Measurements from ENCODE around the gene PARD3.
"Not testable (repeated sequence)": the region's sequence is repeated elsewhere in the genome, so short reads cannot be mapped to it uniquely, and the experiment has no call there.

The PARD3 gene

DNA sequence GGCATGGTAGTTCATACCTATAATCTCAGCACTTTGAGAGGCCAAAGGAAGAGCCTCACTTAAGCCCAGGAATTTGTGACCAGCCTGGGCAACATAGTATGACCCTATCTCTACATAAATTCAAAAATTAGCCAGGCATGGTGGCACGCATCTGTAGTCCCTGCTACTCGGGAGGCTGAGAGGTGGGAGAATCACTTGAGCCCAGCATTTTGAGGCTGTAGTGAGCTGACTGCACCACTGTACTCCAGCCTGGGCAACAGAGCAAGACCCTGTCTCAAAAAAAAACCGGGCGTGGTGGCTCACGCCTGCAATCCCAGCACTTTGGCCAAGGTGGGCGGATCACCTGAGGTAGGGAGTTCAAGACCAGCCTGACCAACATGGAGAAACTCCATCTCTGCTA lies 19.8 kb downstream of the PARD3 start:
- DNase-seq, result no peak

DNA sequence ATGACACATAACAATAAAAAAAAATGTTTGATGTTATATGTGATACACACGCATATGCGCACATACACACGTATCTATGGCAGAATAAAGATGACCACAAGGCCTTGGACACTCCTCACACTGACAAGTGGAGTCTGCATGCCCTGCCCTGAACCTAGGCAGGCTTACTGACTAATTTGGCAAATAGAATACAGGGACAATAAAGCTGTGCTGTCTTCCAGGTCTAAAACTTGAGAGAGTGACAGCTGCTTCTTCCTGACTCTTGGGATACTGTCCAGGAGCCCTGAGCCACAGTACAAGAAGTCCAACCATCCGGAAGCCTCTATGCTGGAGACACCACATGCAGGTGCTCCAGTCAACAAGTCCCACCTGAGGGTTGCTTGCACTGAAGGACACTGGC lies 20.3 kb downstream of the PARD3 start:
- DNase-seq, result no peak

DNA sequence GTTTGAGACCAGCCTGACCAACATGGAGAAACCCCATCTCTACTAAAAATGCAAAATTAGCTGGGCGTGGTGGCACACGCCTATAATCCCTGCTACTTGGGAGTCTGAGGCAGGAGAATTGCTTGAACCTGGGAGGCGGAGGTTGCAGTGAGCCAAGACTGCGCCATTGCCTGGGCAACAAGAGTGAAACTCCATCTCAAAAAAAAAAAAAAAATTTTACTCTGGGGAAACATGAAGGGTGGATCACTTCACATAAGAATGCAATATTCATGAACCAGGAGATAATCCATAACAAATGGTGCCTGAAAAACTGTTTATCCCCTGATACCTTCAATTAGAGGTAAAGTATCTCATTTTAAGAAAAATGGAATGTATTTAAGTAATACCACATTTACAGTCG lies 21.5 kb downstream of the PARD3 start:
- not testable (repeated sequence) for DNase-seq

DNA sequence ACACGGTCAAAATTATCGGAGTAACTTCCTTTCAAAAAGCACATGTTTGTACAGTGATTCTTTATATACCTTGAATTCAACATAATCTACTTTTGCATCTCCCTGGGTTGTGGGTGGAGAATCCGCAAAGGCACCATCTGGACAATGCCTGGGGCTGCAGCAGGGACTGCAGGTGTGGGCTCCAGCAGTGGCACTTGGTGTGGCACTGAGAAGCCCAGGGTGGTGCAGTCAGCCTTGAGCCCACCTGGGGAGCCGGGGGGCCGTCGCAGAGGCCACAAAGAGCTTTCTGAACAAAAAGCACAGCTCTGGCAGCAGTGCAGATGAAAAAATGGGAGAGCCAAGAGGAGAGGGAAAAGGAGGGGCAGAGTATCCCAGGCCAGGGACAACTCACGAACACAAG lies 22.2 kb downstream of the PARD3 start:
- no peak for DNase-seq

DNA sequence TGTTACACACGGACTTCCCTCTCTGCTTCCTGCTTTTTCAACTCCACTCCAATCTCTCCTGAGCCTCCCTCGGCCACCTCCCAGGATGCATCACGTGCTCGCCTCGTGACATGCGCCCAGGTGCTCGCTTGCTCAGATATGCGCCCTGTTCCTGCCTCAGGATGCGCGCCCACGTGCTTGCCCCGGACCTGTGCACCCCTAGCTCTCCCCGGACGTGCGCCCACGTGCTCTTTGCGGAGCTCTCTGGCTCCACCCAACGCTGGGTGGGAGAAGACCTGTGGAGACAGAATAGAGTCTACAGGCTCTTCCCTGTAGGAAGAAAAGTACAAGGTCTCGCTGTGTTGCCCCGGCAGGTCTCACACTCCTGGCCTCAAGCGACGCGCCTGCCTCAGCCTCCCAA lies 23.1 kb downstream of the PARD3 start:
- DNase-seq, result no peak

DNA sequence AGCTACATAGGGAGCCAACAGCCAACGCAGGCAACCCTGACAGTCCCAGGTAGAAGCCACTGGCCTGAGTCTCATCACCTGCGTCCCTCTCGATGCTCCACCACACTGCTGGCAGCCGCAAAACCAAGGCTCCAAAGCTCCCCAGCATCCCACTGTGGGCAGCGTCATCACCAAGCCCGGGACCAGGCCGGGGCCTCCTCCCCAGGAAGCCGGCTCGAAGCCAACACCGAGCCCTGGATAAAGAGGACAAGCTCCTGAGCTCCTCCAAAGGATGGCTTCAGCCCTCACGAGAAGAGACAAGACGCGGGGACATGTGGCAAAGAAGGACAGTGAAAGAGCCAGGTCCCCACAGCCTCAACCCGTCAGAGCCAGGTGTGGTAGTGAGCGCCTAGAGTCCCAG lies 23.9 kb downstream of the PARD3 start:
- no peak for DNase-seq

DNA sequence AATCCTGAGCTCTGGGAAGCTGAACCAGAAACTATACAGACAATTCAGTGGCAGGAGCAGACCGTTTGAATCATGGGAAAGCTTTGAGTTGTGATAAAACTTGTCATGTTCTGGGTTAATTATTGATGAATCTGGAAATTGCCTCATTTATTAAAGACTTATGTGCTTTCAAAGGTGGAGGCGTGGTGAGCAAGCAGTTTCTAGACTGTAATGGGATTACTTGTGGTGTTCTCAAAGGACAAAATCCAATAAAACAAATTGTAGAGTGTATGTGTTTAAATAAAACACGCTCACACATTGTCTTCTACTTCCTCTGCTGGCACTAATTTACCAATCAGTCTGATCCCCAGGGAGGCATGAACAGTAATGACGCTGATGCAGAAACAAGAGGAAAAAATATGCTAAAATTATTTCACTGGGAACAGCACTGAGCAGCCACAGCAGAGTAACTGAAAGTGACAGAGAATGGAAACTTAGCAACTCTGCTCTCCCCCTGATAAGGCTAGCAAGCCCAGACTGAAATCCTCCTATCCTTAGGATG lies 25.1 kb downstream of the PARD3 start:
- DNase-seq, result no peak

DNA sequence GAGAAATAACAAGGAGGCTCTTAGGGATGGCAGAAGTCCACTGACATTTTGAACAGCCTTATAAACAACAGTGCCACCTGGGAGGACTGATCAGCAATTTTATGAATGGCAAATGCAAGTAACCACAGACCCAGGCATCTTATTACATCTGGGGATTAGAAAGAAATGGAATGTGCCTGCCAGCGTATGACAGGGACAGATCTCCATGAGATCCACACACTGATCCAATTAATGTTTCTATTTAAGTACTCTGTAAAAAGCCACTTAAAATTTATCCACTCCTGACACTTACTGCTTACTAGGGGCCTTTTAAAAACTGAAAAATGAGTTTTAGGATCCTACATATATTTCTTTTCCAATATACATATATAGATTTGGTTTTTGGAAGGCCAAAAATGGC lies 28.6 kb downstream of the PARD3 start:
- DNase-seq, result no peak

DNA sequence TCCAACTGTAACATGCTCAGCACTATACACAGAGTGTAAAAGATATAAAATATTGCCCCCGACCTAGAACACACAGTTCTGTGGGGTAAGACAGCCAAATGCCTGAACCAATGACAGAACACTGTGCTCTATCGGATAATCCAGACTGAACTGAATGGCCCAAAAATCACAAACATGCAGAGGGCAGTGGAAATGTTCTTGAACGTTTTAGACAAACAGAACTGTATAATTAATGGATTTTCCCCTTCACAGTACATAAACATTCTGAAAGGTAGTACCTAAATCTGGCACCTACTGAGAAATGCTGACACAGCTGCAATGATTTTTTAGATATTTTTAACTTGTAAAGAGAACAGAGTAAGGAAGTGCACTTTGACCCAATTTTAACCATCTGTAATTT lies 33.4 kb downstream of the PARD3 start:
- DNase-seq, result no peak

DNA sequence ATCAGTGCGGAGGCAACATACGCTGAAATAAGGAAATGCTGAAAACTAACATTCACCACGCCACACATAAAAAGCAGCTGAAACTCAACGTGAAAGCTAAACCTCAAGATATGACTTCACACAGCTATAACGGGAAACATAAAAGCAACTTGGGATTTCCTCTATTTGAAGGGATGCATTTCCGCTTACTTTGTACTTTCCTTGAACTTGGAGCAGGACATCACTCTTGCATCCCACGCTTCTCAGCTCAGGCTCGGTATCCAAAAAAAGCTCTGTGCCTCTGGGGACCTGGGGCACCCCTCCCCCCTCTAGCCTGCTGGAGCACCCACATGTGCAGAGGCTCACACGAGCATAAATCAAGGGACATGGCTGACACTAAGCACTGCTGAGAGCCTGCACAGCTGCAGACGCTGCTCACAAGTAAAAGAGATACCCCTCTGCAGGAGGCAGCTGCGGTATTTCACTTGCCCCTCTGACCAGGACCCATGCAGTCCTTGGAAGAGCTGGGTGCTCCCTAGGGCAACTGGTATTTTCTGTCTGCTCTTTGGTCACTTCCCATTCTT lies 34.2 kb downstream of the PARD3 start:
- DNase-seq, result no peak

DNA sequence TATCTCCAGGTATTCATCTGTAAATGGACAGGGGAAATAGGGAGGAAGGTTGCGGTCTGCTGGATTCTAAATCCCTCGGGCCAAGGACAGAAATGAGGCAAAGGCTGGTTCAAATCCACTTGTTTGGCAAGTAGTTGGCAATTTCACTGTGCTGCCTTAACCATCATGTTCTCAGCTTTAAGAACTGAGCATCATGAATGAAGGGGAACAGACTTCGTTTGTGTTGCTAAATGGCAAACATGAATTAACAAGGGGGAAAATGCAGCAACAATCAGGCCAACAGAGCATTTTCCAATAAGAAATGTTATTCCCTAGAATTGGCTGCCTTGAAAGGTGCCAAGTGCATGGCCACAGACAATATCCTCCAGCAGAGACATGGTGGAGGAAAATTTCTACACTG lies 36.9 kb downstream of the PARD3 start:
- DNase-seq, result no peak

DNA sequence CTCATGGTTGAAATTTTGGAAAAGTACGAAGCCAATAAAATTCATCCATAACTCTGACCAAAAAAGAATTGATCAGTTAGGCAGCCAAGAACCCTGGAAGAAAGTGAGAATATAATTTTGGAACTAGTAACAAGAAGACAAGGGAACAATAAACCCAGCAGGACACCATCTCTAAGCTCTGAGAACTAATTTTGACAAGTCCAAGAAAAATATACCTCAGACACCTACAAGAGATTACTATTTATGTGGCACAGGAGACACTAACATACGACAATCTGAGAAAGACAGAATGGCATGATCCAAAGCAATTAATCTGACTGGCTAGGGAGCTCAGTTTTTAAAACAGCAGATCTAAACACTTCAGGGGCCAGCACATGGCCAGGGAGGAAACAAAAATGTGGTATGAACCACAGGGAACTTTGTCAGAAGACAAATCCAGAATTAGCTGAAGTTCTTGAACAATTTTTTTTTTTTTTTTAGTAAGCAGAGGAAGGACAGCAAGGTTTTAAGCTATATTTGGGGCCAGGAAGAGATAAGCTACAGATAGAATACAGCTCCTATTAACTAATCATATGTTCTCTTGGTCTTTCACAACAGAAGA lies 38.9 kb downstream of the PARD3 start:
- no peak for DNase-seq

DNA sequence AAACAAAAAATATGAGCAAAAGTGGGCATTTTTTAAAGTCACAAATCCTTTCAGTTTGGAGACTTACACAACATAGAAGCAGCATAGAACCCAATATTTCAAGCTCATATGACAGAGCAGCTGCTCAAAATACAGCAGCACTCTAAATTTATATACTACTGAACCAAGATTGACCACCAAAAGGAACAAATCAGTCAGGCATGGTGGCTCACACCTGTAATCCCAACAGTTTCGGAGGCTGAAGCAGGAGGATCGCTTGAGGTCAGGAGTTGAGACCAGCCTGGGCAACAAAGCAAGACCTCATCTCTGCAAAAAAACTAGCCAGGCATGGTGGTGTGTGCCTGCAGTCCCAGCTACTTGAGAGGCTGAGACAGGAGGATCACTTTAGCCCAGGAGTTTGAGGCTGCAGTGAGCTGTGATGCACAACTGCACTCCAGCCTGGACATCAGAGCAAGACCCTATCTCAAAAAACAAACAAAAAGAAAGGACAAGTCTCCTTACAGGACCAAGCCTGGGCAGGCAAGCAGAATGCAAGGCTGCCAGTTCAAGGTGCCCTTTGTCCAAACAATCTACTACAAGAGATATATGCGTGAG lies 40.0 kb downstream of the PARD3 start:
- no peak for DNase-seq

DNA sequence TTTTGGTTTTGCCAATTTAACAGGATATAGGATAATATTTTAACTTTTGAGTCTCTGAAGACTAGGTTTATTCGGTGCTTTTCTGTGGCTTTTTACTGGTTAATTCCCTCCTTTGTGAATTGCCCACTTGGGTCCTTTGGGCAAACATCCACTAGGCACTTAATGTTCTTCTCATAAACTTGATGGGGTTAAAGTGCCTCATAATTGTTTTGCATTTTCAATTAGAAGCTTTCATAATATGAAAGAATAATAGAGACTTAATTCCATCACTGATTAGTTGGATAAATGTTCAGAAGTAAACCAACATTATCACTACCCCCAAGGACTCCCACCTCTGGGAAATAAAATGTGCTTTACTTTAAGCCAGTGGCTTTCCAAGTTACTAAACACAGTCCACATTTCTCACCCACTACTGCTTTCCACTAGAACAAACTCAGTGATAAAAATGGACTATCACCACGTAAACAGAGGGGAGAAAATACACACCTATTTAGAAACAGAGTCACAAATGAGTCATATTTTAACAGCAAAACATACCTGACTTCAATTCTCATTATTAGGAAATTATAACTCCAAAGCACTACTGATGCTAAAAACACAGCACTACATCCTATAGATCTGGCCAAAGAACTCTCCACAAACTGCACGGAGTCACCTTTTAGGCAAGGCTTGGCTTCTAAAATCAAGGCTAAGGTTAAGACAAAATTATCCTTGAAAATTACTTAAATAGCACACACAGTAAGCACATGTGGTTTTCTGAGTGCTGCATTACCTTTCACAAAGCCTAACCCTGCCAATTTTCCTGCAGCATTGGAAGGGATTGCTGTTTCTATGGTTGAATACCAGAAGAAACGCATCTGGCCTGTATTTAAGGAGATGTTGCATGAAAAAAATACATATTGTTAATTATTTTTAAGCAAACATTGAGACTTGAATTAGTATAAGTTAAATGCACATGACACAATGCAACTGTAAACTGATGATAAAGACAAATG lies 41.2 kb downstream of the PARD3 start:
- no peak for DNase-seq

DNA sequence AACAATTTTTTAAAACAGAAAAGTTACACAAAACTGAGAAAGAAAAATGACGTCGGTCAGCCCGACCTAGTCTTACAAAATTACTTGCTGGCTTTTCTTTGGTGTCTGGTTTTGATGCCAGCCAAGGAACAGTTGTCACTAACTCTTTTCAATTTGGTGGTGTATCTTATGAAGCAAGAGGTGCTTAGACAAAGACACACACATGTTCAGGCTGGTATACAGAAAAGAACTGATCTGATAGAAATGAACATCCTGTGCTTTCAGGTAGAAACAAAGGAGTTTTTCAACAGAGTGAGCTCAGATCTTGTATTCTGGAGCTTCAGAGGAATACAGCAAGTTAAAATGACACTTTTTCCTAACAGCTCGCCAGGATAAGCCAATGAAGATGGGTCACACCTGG lies 43.6 kb downstream of the PARD3 start:
- no peak for DNase-seq

DNA sequence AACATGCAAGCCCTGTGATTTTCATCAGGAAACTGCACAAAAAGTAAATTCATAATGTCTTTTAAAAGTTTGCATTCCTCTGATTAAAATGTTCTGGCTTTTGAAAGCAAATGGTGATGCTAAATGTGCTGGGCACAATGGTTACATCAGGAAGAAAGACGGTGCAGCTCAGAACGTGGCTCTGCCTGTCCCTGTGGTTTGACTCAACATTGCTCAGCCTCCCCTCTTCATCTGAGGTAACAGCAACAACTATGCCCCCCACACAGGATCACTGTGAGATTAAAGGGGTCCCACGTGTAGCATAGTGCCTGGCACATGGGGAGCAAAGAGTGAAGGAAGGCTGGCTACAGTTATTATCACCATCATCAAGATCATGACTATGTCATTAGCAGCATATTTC lies 44.0 kb downstream of the PARD3 start:
- DNase-seq, result no peak

DNA sequence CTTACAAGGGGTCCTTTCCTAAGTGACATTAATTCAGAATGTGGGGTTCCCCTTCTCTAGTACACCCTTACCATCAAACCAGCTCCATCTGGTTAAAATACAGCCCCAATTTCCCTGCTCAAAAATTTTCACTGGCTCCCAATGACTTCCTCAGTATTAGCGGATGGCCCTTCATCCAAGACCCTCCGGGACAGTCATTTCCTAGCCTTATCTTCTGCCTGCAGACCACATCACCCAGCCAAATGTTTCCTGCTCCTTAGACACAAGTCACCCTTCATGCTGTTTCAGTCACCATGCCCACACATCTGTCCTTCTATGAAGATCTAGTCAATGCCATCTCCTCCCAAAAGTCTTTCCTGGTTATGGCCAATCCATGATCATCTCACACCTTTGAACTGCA lies 45.2 kb downstream of the PARD3 start:
- DNase-seq, result no peak

DNA sequence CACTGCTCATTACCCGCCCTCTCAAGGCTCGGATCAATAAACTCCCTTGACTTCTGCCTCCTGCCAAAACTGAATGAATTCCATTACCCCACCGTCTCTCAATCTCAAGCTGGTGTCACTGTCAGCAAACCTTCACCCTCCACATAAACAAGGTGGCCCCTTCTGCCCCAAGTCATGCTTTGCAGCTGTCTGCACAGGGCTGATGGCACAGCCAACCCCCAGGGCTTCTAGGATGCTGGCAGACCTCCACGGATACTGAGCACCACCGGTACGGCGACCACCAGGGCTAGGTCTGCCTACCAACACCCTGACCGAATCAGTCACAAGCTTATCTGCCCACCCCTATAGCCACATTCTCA lies 46.1 kb downstream of the PARD3 start:
- no peak for DNase-seq

DNA sequence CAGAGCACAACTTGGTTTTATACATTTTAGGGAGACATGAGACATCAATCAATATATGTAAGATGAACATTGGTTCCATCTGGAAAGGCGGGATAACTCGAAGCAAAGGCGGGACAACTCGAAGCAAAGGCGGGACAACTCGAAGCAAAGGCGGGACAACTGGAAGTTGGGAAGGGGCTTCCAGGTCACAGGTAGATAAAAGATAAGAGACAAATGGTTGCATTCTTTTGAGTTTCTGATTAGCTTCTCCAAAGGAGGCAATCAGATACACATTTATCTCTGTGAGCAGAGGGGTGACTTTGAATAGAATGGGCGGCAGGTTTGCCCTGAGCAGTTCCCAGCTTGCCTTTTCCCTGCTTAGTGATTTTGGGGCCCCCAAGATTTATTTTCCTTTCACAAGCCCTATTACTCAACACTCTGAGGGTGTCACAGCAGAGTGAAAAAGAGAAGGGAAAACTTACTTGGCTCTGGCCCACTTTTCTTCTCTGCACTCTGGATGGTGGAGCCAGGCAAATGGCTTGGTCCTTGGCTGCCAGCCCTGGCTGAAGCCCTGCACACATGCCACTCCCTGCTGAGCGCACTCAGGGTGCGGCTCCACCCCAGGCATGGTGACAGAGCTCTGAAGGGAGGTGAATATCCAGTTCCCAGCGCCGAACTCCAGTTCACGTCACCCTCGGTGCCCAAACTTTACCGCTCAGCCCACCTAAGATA lies 46.7 kb downstream of the PARD3 start:
- peak; percentile 47 for DNase-seq

DNA sequence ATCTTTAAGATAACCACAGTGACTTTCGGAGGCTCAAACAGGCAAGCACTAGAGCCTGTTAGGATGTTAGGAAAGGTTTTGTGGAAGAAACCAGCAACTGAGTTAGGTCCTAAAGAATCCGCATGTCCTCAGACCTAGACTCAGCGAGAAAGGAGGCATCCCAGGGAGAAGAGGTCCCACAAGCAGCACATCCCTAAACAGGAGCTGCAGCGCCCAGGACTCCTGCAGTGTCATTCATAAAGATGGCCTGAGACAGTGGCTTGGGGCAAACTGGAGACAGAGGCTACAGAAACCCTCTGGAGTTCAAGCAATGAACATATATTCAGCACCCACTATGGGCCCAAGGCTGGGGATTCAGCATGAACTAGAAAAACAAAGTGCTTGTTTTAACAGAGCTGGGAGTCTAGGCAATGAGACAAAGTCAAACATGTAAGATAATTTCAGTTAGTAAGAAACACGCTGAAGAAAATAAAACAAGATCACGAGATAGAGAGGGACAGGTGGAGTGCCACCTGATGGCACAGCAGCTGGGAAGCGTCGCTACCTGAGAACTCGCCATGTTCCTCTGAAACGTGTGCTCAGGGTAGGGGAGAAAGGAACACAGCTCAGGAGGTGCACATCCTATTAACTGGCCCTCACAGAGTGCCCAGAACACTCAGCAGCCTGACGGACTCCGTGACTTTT lies 48.1 kb downstream of the PARD3 start:
- no peak for DNase-seq

DNA sequence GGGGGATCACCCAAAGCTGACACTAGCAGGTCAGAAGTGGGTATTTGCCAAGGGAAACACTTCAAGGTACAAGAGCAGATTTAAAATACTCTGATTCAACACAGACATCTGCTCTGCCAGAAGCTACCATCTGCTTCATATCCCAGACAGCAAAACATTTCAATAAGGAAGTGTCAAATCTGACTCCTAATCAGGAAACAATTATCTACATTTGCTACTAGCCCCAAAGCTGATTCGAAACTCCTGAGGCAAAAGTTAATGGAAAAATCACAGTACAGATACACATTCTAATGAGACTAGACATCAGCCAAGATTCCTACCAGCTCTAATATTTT lies 48.9 kb downstream of the PARD3 start:
- DNase-seq, result peak; percentile 65

DNA sequence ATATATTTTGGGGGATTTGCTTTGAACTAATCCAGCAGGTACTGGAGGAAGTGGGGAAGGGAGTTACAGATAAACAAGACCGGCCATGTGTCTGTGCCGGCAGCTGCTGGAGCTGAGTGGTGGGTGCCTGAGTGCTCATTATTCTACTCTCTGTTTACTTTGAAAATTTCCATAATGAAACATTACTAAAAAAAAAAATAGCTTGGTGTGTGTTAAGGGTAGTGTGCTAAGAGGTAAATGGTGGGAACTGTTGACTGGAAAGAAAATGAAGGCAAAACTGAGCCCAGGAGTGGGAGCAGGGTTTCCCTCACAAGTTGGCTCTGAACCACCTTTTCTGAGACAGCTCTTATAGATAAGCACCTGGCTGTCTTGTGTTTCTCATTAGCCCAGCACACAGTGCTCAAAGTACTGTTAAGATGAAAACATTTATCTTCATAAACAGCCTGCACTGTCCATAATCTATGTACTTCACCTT lies 50.6 kb downstream of the PARD3 start:
- DNase-seq, result peak; percentile 37
